NCI-H748 treated with DMSO at 0.1 percent for 48 hours (cell line): ENCODE measurements around the gene FYCO1.
A peak's percentile ranks its signal among the peaks of the same experiment; 100 is the strongest.

Source experiments
- DNase-seq: peaks from one replicate; lab custom pipeline; 2025; lab: John Stamatoyannopoulos, UW

Gene FYCO1

DNA sequence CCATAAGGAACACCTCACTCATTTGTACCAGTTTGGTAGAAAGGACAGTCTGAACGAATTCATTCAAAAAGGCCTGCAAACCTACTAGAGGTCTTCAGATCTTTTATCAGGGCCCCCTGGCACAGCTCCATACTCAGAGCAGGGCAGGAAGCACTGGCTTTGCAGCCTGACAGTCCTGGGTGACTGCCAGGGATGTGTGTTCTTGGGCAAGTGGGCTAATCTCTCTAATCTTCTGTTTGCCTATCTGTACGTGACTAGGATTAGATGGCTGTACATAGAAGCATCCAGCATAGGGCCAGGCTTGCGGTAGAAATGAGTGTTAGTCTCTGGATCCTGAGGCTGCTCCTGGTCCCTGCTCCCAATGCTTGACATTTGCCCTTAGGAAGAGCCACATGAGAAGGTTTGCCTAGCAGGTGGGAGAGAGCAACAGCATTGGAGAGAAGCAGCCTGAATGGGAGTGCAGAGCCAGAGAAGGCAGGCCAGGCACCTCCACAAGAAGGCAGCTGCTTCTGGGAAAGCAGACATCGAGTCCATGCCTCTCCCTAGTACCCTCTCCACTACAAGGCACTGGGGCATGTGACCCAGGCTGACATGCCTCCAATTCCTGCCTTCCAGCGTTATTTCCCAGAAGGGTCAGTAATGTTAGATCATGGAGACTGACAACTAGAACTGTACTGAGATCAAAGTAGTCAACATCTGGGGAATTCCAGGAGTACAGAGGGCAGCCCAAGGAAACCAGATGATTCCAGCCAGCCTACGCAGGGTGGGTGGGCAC is 53.4 kb downstream of the FYCO1 start:
- DNase-seq, result no peak

DNA sequence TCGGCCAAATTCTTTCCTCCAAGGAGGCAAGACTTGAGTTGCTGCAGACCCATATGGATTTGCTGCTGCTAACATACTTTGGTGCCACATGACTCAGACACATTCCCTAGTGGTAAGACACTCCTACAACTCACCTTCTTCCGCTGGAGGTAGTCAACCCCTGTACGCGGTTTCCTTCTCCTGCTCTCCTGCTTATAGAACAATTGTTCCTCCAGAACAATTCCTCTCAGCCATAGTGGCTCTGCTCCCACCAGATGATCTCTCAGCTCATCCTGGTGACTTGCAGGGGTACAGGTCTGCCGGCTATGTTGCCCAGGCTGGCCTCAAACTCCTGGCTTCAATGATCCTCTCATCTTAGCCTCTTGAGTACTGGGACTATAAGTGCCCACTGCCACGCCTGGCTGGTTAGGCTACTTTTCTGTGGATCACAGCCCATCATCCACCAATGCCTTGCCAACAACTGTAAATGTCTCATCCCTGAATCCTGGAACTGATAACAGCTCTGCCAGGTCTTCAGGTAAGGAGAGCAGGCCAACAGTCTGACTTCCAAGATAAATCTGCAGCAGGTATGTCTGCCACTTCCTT is 54.8 kb downstream of the FYCO1 start:
- DNase-seq, result no peak

DNA sequence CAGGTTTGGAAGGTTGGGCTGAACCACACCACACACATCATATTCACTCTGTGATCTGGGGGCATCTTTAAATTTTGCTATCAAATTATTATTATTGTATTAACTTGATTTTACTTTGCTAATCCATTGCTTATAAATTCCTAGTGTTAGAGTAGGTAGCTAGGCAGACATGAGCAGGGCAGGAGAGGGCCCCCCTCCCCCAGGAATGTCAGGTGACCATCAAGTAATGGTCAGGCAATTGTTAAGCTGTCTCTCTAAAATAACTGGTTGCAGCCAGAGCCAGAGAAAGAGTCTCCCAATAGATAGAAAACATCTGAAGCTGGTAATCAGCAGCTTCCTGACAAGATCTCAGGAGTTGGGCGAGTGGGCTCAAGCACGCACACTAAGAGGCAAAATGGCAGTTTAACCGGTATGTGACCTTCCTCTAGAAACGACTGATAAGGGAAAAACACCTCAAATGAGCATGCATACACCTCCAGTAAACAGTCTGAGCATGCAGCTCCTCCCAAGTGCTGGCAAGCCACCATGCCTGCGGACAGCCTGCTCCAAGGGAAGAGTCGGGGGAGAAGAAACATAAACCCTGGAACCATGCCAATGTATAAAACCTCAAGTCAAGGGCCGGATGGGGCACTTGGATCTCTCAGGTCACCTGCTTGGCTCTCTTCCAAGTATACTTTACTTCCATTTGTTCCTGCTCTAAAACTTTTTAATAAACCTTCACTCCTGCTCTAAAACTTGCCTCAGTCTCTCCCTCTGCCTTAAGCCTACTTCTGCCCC is 55.4 kb downstream of the FYCO1 start:
- DNase-seq, result no peak

DNA sequence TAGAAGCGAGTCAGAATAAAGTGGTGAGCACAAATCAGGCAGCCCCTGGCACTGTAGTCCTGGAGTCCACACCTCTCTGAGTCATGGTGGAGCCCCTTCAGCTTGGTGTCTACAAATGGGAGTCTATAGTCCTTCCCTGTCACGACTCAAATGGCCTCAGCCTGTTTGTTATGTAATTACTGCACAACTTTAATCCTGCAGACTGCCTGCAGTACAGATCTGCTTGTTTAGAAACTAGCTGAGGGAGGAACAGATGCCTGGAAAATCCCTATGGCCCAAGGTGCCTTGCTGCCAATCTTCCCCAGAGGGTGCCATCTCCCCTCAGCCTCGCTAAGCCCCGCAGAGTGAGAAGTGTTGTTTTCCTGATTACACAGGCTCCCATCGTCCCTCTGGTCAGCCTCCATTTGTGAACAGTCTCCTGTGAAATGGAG is 56.3 kb downstream of the FYCO1 start:
- DNase-seq, result no peak

DNA sequence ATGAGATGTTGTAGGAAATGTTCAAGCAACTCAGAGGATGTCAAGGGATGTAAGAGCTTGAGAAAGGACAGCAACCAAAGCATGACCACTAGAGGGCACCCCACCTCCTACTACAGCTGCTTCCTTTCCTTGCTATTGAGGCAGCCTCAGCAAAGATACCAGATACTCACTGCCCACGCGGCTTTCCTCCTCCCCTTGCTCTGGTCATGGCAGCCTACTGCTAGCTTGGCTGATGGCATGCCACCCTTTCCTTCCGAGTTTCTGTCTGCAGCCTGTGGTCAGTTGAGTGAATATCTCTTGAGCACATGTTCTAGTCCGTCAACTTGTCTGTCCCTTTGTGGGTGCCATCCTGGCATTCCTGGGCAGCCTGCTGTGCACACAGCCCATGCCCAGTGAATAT is 56.8 kb downstream of the FYCO1 start:
- peak; percentile 48 for DNase-seq

DNA sequence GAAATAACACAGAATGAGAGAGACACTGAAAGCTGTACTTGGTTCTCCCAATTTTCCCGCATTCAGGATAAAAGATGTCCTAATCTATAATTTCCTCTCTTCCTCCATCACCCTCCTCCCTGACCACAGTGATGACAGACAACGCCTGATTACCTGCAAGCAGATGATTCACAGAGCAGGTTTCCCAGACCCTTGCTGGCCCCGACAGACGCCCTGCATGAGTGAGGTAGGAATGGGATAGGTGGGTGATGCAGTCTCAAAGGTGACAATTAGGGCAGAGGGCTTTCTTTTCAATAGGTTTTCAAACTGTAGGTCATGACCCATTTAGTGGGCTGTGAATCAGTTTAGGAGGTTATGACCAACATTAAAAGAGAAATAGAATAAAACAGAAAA is 57.6 kb downstream of the FYCO1 start:
- no peak for DNase-seq

DNA sequence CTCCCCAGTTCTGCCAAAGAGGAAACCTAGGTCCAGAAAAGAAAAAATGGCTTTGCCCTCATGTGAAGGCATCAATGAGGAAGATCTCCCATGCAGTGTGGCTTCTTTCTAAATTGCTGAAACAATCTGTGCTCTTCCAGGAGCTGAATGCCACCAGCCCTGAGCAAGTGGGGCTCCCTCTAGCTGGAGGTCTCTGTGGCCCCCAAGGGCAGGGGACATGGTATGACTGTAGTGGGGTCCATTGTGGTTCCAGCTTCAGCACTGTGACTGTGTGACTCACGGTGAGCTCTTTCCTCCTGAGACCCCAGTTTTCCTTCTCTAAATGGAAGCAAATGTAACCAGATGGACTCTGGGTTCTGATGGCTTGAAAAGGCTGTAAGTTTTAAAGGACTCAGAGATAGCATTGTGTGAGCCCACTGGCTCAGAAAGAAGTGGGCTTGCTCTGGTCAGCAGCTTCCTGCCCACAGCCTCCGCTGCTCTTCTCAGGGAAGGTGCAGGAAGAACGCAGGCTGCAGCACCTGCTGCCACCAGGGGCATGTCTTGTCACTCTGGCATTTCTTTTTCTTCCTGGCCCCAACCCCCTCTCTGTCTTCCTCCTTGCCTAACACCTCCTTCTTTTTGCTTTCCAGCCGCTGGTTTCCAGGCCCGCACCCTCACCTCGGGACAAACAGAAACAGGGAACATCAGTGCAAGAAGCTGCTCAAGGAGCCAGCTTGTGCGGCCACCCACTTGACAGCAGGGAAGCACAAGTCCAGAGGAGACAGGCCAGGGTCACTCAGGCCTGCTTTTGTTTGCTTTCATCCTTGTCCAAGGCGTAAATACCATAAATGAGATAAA is 58.2 kb downstream of the FYCO1 start:
- no peak for DNase-seq

DNA sequence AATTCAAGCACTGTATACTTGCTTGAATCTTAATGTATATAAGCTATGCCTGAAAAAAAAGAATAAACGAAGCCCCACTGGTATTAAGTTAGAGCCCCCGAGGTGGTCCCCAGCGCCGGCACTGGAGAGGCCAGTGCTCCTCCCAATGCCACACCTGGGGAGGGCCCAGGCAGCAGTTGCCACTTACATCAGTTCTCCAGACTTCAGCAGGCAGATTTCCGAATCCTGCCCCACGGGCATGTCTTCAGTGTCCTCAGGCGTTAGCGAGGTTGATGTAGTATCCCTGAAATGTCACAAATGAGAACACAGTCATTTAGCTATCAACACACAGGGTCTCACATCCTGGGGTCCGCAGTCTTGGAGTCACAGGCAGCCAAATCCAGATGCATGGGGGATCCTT is 59.4 kb downstream of the FYCO1 start:
- DNase-seq, result no peak

DNA sequence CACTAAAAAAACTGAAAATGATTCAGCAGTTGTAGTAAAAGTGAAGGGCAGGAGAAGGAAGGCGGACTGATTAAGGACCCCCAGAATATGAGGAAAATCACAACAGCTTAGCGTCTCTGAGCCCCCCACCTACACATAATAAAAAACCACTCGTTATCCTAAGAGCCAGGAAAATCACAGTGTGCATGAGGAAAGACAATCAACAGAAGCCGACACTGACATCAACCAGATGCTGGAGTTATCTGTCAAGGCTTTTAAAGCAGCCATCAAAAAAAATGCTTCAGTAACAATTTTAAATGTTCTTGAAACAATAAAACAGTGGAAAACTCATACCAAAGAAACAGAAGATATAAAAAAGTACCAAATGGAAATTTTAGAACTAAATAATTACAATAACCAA is 62.0 kb downstream of the FYCO1 start:
- no peak for DNase-seq

DNA sequence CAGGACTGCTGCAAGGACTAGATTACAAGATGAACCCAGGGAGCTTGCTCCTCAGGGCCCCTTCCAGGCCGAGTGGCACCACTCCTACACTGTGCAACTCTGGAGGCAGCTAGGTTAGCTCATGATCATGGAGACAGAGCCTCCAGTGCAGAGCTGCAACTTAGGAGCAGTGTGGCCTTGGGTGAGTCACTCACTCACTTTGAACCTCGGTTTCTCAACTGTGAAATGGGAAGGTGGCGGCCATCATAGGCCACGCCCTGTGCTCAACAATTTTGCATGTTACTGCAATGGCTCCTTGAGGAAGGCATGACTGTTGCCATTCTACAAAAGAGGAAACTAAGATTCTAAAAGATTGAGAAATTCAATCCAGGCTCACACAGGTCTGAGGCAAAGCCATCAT is 63.5 kb downstream of the FYCO1 start:
- DNase-seq, result no peak

DNA sequence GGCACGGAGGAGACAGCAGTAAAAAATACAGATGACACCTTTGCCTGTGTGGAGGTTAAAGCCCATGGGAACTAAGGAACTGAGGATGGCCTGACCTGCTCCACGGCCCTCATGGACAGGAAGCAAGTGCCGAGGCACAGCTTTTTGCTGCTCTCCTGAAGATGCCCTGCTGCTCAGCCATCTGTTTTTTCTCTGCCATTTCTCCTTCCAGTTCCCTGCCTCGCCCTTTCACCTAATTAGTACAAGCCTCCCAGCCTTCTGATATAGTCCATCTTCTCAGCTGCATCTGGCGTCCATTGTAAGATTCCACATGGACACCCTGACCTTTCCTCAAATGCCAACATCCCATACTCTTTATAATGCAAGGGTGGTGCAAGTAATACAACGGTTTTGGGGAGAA is 64.1 kb downstream of the FYCO1 start:
- DNase-seq, result no peak

DNA sequence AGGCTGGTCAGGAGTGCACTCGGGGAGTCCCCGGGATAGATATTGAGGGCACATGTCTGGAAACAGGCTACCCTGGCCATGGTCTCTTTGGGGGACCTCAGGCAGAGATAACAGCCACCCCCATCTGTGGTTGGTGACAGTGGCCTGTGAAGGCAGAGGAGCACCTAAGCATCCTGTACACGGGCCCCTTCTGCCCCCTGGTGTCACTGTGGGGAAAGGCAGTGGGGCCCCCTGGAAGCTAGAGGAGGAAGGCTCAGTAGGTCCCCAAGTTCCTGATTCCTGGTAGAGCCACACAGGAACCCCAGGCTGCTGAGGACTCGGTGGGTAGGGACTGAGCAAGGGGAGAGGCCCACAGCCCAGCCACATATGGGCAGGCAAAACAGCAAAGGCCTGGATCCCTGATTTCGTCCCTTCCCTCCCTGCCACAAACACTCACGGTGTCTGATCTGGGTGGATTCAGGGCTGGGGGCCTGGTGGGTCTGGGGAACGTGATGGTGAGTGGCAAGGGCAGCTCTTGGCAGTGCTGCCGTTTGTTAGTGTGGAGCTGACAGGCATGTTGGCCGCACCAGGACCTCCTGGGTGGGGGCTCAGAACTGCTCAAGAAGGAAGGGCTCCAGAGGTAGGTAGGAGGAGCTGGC is 66.5 kb downstream of the FYCO1 start:
- no peak for DNase-seq

DNA sequence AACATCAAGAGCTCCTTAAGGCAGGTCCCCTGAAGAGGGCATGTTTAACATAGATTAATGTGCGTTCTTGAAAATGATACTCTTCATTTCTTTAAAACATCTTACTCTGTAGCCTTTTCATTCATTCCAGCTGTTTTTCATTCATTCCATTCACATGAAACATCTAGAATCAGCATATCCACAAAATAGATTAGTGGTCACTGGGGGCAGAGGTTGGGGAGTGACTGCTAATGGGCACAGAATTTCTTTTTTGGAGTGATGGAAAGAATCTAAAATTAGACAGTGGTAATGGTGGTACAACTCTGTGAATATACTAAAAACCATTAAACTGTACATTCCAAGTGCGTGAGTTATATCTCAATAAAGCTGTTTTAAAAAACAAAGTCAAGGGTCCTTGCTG is 67.7 kb downstream of the FYCO1 start:
- no peak for DNase-seq

DNA sequence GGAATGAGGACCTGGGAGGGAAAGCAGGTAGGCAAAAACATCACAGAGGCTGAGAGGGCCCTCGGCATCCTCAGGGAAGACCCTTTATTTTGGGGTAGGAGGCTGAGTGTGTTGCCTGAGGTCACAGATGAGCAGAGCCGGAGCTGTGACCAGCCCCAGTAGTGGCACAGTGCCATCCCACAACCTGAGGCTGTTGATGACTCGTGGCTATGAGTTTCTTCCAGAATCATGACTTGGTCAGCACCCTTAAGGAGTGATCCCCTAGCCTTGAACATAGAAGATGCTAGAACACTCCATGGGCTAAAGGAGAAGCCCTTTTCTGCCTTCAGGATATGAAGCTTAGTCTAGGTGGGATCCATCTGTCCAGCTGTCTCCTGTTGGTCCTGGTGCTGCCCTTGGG is 71.9 kb downstream of the FYCO1 start:
- no peak for DNase-seq

DNA sequence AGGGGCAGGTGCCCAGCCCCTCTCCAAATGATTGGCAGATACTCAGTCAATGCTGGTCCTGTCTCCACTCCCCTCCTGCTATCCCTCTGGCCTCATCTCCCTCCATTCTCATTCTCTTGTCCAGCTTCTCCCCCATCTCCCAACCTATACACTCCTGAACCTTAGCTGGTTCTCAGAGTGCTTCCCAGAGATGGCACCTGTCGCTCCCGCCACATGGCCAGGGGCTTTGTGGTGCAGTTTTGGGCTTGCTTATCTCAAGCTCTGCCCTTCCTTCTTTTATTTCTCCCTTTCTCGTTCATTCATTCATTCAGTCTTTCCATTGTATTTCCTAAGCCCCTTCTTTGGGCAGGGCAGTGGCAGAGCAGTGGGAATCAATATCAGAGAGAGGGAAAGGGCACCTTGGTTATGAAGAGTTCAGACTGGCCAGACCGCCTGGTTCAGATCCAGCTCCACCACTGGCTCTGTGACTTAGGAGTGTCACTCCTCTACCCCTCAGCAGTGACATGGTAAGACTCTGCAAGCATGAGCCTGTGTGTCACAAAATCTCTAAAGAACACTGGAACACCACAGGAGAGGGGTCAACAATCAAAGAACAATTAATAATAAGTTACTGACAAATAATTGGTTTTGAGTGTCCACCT is 72.6 kb downstream of the FYCO1 start:
- no peak for DNase-seq

DNA sequence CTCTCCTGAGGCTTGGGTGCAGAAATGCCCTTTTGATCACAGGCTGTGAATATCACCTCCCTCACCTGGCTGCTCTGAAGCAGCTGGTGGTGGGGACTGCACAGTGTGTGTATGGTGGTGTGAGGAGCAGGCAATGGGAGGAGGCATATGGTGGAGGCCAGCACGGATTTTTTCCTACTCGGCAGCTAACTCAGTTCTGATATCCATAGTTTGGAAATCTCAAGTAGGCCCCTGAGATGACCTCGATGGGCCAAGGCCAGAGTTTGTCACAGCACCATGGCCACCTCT is 73.6 kb downstream of the FYCO1 start:
- DNase-seq, result no peak

DNA sequence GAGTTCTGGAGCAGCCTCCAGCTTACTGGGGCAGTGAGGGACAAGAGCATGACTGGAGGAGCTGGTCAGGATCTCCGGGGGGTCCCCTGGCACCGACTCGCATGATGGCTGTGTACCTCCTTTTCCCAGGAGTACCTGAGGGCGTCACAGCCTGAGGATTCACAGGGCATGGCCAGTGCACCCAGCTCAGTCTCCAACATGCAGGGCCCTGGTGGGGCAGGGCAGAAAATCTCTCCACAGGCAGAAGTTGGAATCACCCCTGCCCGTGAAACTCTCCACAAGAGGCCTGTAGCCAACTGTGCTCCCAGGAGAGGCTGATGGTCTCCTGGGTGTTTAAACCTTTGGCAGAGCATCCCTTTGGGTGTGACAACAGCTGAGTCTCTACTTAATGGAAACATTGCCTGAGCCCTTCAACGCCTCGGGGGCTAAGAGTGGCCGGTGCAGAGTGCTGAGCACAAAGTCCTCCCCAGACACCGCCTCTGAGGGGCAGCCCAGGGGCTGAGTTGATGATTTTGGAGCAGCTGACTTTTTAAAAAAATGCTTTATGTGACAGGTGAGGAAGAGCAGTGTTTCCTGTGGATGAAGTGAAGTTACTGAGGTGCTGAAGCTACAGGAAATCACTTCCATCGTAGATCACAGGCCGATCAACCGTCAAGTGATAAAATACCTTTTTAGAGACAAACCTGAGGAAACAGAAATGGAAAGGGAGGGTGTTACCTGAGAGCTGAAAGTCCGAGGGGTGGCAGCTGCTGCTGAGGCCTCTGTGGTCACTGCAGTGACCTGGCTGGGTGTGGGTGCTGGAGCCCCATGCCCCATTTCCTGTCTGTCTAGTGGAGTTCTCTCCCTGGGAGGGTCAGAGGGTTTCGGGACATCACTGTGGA is 74.2 kb downstream of the FYCO1 start:
- DNase-seq, result no peak

DNA sequence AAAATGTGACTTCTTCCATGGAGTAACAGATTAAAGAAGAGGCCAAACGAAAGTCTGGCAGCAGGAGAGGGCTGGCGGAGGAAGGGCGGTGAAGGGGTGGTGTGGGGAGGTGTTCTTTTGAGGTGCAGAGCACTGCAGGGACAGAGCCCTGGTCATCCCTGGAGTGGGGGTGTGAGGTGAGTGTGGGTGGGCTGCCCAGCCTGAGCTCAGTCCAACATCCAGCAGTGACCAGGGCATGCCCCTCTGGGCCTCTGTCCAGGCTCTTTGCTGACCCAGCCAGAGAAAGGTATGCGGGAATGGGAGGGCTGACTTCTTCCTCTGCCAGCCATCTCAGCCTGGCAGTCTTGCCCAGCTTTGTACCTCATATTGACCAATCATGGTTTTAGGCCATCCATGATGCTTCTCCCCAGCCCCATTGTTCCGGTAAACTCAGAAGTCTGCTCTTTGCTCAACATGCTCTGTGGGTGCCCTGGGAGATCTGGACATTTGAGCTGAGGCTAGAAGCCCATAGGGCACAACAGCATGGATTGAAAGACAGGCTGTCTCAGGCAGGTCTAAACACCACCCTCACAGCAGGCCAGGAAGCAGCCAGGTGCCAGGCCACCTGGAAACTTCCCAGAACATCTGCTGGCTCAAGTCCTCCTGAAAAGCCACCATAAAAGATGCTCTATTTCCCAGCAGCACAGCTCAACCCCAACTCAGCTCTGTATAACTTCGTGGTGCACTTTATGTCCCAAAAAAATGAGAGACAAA is 78.3 kb downstream of the FYCO1 start:
- no peak for DNase-seq

DNA sequence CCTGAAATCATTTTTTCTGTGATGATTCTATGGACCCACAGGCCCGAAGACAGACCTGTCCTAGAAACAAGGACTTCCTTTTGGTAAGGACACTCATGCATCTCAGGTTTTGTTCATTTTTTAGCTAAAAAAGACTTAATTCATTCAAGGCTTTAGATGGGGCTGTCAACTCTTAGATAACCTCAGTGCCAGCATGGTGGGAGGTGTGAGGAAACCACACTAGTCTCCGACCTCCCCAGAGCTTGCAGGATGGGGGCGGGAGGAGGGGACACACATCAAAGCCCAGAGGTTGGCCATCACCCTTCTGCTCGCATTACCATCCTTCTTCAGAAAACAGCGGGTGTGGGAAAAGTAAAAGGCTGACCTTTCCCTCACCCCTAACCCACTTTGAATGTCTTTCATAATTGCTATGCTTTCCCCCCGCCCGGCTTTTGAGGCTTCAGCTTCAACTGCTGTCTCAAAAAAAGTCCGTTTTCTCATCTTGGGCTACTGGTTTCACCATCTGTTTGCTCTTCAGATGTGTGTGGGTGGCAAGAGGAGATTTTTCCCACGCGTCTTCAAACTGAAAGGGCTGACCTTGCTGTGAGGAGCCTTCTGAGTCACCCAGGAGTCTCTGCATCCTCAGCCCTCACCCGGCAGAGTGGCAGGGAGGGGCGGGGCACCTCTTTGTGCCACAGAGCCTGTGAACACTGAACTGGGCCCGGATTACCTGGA is 79.9 kb downstream of the FYCO1 start:
- DNase-seq, result no peak
